ENCODE results near the gene AP3S1.

GRCh38 chr5:115962565-115963402 lies 121.0 kb downstream of the AP3S1 start:
- no peak for TF ChIP-seq CTCF (IDR thresholded peaks at IDR 0.05)
- TF ChIP-seq MAZ (IDR thresholded peaks at IDR 0.05; ENCODE audit: borderline replicate concordance, low read depth, low read length) = no peak
- TF ChIP-seq EP300 (IDR thresholded peaks at IDR 0.05) = no peak
- no peak for TF ChIP-seq POLR2A (IDR thresholded peaks at IDR 0.05; ENCODE audit: low read length)
- no peak for TF ChIP-seq REST (IDR thresholded peaks at IDR 0.05)
- no peak for TF ChIP-seq RAD21 (conservative IDR thresholded peaks at IDR 0.05 in 1 of 2, IDR thresholded peaks at IDR 0.05 in 1 of 2)
- TF ChIP-seq SREBF2 (IDR thresholded peaks at IDR 0.05) = no peak
- TF ChIP-seq CHD4 (IDR thresholded peaks at IDR 0.05; ENCODE audit: borderline replicate concordance) = no peak
- TF ChIP-seq BHLHE40 (IDR thresholded peaks at IDR 0.05; ENCODE audit: low read depth, low read length) = no peak

All from A549 (cell line).